ENCODE results near the gene MAP4.

MAP4 gene

DNA sequence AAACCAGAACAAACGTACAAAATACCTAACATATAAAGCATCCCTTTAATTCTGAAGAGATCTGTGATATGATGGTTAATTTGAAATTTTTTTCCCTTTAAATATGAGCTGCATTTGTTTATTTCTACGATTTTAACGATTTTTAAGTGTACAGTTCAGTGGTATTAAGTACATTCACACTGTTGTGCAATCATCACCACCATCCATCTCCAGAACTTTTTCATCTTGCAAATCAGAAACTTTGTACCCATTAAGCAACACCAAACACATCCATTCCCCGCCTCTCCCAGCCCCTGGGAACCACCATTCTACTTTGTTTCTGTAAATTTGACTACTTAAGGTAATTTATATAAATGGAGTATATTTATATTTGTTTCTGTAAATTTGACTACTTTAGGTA is 51.5 kb downstream of the MAP4 start:
- no peak for DNase-seq (ENCODE audit: low spot score)

DNA sequence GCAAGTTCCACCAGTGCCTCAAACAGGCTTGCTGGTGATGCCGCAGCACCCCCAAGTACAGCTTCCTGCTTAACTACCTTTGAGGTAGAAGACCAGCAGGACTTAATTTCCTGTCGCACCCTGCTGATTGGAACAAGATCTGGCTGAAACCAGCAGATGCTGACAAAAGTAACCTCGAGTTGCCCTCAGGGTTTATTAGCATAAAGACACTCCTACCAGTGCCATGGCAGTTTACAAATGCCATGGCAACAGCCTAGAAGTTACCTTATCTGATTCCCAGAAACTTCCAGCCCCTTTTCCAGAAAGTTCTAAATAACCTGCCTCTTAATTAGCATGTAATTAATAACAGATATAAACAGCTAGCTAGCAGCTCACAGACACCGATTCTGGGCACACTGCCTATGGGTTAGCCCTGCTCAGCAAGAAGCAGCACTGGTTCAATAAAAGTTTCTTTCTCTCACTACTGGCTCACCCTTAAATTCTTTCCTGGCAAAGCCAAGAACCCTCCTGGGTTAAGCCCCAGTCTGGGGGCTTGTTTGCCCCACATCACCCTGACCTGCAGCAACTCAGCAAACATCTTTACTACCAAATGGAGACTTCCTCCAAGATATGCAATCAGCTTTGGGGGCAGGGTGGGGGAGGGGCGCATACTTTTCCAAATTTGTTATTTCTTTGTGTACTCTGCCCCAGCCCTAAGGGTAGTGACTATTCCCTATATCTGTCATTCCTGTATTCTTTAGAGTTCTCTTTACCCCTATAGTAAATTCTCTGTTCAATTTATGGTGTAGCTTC is 54.2 kb downstream of the MAP4 start:
- no peak for DNase-seq (ENCODE audit: low spot score)

DNA sequence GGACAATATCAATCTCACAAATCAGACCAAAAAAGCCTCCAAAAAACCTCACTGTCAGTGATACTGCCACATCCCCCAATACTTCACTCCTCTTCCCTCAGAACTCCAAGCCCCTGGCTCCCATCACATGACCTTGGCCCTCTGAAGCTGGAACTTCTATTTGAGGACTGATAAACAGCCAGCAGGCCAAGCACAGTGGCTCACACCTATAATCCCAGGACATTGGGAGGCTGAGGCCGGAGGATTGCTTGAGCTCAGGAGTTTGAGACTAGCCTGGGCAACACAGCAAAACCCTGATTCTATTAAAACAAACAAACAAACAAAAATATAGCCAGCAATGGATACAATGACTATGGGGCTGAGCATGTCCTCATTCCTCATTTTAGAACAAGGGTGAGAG is 55.2 kb downstream of the MAP4 start:
- no peak for DNase-seq (ENCODE audit: low spot score)

DNA sequence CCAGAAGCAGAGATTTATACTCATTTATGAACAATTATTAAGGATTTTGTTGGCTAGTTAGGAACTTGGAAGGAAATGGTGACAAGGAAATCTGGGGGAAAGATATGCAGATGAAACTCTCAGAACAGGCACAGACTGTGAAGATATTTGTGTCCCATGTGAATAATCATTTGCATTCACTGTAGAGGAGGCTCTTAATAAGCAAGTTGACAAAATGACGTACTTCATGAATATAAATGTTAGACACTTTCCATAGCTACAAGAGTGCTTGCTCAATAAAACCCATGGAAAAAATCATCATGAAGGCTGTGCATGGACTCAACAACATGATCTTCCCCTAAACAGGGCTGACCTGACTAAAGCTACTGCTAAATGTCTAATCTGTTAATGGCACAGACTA is 59.7 kb downstream of the MAP4 start:
- no peak for DNase-seq (ENCODE audit: low spot score)

DNA sequence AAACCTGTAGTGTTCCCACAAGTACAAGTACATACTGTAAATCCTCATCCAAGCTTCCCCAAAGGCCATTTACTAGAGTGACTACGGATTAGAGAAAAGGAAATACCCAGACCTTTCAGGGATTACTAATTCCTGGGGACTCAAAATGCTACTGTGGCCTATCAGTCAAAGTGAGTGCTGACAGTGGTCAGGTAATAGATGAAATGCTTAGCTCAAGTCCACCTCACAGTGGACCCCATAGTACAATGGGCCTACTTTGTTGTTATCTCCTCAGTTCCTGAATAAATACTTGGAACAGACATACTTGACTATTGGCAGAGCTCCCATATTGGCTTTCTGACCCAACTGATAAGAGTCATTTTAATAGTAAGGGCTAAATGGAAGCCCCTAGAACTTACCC is 61.6 kb downstream of the MAP4 start:
- no peak for DNase-seq (ENCODE audit: low spot score)

DNA sequence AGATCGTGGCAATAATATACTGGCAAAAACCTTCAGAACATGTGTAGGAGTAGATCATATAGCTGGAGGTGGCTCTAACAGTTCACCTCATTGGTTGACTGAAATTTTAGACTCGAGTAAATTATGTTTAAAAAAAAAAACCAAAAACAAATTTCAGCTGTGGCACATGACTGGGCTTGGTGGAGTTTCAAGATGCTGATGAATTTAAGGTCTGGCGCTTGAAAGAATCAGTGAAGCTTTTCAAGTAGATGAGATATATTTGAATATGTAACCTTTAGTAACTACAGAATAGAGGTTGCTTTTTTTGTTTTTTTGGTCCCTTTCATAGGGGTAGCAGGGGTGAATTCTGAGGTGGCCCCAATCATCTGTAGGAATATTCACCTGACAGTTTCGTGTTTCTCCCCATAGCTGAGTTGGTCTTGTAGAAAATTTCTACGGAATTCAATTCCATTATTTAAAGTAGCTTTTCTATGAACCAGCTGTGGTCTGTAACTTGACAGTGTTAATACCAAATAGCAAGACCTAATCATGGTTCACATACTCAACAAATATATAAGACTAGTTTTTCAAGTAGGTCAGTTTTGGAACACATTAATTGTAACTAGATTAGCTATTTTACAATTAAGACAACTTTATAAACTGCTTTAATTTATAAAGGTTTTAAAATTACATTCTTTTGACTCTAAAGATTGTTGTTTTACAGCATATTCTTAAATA is 65.6 kb downstream of the MAP4 start:
- no peak for DNase-seq (ENCODE audit: low spot score)

DNA sequence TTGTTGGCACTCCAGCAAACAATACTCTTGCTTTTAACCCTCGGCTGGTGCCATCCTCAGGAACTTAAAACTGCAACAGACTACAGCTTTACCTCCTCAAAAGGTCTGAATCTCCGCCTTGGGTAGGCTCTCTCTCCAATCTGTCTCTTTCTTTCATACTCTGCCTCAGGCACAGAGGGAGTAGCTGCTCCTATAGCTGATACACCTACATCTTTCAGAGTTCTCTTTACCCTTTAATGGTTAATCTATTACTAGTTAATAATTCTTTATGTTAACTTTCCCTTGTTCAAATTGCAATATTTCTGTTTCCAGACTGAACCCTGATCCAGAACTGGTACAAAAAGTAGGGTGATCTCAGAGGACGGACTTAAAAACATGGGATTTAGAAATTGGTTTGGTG is 66.2 kb downstream of the MAP4 start:
- DNase-seq (ENCODE audit: low spot score): no peak

DNA sequence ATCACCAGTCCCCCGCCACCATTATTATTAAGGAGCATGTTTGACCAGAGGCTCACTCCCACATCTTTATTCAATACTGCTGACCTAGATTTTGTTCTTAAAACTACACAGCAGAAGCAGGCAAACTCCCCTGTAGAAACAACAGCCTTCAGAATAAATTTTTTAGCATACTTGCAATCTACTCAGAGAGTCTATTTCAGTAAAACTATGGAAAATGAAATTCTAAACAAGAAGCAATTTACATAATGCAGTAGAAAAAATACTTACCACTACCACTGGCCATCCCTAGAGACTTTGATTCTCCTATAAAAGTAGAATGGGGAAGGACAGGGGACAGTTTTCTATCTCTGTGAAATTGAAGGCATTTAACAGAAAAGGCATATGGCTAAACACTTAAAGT is 76.0 kb downstream of the MAP4 start:
- no peak for DNase-seq (ENCODE audit: low spot score)

DNA sequence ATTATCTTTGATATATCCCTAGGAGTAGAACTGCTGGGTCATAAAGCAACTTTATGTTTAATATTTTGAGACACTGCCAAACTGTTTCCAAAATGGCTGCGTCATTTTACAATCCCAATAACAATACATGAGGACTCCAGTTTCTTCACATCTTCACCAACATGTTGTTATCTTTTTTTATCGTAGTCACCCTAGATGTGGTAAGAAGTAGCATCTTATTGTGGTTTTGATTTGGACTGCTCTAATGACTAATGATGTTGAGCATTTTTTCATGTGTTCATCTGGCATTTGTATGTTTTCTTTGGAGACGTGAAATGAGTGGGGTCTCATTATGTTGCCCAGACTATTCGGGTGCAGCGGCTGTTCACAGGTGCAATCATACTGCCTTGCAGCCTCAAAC is 83.8 kb downstream of the MAP4 start:
- DNase-seq (ENCODE audit: low spot score): no peak

DNA sequence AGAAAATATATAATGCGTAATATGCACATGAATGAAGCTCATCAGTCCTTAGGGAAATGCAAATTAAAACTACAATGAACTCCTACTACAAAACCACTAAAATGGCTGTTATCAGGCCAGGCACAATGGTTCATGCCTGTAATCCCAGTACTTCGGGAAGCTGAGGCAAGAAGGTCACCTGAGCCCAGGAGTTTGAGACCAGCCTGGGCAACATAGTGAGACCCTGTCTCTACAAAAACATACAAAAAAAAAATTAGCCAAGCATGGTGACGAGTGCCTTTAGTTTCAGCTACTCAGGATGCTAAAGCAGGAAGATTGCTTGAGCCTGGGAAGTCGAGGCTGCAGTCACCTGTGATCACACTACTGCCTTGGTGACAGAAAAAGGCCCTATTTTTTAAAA is 85.2 kb downstream of the MAP4 start:
- no peak for DNase-seq (ENCODE audit: low spot score)

DNA sequence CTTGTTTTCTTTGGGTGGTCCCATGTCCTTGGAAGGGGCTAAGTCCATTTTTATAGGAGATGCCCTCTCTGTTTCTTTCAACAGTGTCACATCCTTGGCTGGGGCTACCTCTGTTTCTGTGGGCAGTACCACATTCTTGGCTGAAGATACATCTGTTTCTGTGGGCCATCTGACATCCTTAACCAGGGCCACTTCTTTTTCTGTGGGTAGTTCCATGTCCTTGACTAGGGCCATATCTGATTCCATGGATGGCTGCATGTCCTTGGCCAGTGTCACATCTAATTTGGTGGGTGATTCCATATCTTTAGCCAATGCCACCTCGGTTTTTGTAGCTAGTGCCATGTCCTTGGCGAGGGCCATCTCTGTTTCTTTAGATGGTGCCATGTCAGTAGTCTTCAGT is 99.5 kb downstream of the MAP4 start:
- DNase-seq (ENCODE audit: low spot score): no peak

DNA sequence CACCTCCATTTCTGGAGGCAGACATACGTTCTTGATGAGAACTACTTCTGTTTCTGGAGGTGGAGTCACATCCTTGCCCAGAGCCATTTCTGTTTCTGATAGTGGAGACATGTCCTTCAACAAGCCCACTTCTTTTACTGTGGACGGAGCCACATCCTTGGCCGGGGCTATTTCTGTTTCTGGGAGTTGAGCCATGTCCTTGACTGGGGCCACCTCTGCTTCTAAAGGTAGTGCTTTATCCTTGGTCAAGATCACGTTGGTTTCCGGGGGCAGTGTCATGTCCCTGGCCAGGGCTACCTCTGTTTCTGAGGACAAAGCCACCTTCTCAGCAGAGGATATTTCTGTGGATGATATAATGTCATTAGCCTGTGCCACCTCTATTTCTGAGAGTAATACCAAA is 100.0 kb downstream of the MAP4 start:
- DNase-seq (ENCODE audit: low spot score): no peak

DNA sequence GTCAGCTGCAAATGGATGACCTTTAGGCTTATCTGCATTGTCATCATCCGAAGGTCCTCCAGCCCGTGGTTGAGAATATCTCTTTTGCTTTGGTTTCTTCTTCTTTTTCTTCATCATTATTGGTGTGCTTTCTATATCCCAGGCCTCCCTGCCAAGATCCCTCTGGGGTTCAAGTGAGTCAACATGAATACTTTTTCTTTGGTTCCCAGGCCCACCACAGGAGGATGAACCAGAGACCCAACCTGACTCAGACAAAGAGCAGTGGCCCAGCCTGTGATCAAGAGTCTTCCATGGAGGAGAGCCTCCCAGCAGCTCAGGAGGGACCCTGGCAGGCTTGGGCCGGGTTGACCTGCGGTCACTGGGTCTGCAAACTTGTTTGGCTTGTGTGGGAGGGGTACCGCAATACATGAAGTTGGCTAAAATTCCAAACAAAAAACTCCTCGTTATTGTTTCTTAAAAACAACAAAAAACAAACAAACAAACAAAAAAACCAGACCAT is 104.2 kb downstream of the MAP4 start:
- DNase-seq (ENCODE audit: low spot score): no peak

DNA sequence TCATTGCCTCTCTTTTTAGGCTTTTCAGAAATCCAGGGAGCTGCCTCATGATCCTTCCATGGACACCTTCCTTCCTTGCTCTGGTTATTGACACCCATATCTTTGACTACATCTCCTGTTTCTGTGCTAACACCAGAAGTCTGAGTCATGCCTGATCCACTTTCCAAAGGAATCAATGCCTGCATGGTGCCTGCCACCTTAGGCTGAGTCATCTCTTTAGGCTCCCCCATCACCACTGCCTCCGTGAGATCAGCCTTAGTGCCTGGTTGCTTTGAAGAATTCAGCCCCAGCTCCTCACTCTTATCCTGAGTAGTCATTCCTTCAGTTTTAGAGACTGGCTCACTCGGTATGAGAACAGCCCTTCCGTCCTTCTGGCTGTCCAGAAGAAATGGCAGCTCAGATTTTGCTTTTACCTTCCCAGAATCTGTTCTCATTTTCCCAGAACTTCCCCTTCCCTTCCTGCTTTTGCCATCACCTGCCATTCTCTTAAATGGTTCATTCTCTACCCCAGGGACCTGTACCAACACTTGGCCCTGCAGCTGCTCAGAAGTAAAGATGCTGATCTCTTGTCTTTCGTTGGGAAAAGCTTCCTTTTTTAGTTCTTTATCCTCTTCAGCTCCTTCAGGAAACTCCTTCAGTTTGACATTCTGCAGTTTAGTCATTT is 105.3 kb downstream of the MAP4 start:
- no peak for DNase-seq (ENCODE audit: low spot score)

DNA sequence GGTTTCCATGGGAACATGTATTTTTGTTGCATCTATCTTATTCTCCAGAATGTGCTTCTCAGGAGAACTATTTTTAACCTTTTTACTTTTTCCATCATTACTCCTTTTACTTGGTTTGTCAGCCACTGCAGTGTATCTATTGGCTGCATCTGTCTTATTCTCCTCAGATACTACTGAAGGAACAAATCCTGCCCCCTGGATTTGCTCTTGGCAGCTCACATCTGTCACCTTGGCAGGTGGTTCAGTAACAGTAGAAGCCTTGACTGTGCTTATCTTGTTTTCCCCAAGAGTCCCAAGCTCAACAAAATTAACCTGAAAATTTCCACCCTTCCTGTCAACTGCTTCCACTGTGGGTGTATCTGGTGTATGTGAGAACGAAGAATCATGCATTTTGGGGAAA is 106.0 kb downstream of the MAP4 start:
- DNase-seq (ENCODE audit: low spot score): no peak

DNA sequence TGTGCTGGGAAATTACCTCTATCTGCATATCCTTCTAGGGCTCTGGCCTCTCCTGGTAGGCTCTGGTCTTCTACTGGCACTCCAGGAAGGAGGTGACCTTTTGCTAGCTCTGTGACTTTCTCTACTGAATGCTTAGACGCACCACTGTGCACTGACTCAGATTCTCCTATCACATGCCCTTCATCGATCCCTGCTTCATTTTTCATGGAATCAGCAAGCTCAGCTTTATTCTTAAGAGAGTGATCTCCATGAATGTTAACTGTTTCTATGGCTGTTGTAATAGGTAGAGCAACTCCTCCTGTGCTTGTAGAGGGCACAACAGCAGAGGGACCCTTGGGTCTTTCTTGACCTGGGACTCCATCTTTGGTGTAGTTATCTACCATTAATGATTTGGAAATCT is 106.6 kb downstream of the MAP4 start:
- no peak for DNase-seq (ENCODE audit: low spot score)

DNA sequence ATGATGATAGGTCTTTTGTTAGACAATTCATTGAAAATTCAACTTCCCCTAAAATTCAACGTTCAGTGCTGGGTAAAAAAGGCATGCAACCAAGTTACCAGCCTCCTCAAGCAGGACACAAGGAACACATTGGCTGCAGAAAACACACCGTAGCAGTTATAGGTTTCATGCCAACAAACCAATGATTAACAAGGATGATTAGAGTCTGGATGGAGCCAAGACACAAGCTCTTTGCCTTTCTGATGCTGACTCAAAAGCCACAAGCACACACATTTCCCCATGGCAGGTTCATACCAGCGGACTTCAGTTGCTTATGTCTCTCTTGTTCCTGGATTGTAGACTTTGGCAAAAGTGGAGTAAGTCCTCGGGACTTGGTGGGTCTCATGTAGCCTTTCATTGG is 107.5 kb downstream of the MAP4 start:
- DNase-seq (ENCODE audit: low spot score): no peak

DNA sequence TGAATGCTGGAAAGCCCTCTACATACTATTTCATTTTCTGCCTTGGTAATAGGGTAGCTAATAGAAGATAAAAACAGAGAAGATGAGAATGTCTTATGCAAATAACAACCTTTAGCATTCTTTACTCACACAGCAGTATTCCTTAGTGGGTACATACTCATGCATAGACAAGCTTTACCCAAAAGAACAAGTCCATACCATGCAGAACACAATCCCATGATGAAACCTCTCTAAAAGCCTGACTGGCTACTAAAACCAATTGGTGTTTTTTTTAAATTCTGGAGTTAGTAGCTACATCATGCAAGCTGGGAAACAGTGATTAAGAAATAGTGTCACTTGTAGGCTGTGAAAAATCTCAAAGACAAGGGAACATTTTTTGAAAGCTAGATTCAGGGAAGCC is 108.4 kb downstream of the MAP4 start:
- no peak for DNase-seq (ENCODE audit: low spot score)

DNA sequence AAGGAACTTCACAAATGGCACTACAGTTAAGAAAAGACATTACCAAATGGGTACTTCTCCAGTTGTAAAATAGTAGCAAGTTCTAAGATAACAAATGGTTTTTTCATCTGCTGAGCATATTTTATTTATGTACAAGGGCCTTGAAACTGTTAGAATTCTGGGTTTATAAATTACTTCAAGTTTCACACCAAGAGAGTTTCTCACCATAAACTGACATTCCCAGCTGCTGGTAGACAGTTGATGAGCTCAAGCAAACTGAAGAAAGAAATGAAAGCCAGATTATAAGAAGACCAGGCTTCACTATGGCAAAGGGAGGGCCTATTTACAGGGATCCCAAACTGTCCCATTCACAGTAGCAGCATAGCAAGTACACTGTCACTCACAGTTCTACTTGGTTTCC is 113.5 kb downstream of the MAP4 start:
- no peak for DNase-seq (ENCODE audit: low spot score)

DNA sequence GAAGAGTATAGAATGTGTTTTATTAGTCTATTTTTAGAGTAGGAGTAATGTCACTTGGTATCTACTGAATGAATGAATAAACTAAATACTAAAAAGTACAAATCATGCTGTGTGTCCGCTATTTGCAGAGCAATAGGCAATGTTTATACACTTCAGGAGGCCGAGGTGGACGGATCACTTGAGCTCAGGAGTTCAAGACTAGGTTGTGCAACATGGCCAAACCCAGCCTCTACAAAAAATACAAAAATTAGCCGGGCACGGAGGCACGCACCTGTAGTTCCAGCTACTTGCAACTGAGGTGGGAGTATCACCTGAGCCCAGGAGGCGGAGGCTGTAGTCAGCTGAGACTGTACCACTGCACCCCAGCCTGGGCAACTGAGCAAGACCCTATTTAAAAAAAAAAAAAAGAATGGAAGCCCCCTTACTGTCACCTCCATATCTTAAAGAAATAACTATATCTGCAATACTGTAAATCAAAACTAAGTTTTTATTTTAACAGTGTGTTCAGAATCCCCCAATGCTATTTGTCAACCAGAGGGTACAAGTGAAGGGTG is 114.9 kb downstream of the MAP4 start:
- DNase-seq (ENCODE audit: low spot score): no peak

DNA sequence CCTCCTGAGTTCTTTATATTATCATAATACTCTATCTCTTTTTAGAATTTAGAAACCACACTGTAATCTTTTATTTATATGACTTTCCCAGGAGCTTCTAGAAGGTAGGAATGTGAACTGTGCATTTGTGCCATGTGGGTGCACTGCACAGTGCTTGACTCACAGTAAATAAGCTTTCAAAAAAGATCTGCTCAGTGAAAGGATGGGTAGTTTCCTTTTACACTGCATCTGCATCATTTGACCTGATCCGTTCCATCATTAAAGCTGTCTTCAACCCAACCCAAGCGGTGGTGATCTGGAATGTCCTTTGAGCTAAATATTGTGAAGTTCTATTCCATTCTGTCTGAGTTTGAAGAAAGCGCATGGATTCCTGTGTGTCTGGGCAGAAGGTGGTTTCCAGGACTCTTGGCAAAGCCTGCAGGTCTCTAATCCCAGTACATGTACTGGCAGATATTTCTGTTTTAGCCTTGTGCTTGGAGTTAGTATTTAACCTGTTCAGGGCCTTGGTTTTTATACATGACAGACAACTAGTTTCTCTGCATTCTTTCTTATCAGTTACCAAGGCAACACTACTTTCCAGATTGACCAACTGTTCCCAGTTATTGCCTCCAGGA is 116.6 kb downstream of the MAP4 start:
- DNase-seq (ENCODE audit: low spot score): no peak

DNA sequence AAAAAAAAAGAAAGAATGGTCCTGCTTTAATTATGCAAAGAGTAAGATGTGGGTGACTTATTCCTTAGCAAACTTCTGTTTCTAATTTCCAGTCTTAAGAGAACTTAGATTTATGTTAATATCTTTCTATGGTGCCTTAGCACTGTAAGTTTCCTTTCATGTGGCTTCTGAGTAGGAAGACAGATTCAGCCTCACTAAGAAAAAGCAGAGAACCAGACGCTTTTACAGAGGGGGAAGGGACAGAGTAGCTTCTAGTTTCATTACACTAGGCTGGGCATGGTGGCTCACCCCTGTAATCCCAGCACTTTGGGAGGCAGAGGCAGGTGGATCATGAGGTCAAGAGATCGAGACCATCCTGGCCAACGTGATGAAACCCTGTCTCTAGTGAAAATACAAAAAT is 118.3 kb downstream of the MAP4 start:
- no peak for DNase-seq (ENCODE audit: low spot score)

Measured in cerebellar cortex (tissue), 1 donor.